ENCODE results near the gene RXFP2.

GRCh38 chr13:31768351-31768750 is 29.0 kb downstream of the RXFP2 start:
- TF ChIP-seq TCF12 (IDR thresholded peaks at IDR 0.05; ENCODE audit: low read depth, low read length): no peak
- no peak for TF ChIP-seq CTCF (IDR thresholded peaks at IDR 0.05 in 2 of 3, conservative IDR thresholded peaks at IDR 0.05 in 1 of 3; ENCODE audit: control insufficient read depth in 2 of 3, extremely low read depth in 1 of 3, insufficient read depth in 1 of 3, low read depth in 3 of 3, low read length in 3 of 3)
- no peak for TF ChIP-seq PBX3 (IDR thresholded peaks at IDR 0.05; ENCODE audit: insufficient replicate concordance, low read depth, low read length)
- TF ChIP-seq ZNF622 (IDR thresholded peaks at IDR 0.05): no peak
- no peak for TF ChIP-seq CREB1 (IDR thresholded peaks at IDR 0.05; ENCODE audit: low read depth)
- TF ChIP-seq POLR2A (IDR thresholded peaks at IDR 0.05; ENCODE audit: low read depth, low read length): no peak
